ENCODE results near the gene NTSR1. TPM values are rescaled to one million over a fixed set of nuclear protein-coding genes. Genes with fewer than 3 reads are reported as not detected.
A peak's percentile ranks its signal among the peaks of the same experiment; 100 is the strongest.

NTSR1 gene
- 0.24 TPM in 1 of 2 replicates, not detected in the other for total RNA-seq (ENCODE audit: low replicate concordance)
- long read RNA-seq = 0 reads

DNA sequence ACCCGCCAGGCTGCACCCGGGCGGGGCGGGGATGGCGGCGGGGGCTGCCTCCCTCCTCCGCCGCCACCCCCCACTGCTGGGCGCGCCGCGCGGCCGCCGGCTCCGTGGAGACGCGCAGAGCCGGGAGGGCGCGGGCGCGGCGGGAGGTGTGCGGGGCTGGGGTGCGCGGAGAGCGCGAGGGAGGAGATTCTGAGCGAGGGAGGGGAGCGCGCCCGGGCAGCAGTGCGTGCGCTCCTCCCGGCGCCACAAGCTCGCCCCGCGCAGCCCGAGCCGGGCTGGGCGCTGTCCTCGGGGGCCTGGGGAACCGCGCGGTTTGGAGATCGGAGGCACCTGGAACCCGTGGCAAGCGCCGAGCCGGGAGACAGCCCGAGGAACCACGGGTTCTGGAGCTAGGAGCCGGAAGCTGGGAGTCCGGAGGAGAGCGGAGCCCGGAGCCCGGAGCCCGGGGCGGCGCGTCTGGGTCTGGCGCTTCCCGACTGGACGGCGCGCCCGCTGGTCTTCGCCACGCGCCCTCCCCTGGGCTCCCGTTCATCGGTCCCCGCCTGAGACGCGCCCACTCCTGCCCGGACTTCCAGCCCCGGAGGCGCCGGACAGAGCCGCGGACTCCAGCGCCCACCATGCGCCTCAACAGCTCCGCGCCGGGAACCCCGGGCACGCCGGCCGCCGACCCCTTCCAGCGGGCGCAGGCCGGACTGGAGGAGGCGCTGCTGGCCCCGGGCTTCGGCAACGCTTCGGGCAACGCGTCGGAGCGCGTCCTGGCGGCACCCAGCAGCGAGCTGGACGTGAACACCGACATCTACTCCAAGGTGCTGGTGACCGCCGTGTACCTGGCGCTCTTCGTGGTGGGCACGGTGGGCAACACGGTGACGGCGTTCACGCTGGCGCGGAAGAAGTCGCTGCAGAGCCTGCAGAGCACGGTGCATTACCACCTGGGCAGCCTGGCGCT, at the start of gene NTSR1:
TSS of gene NTSR1 (plus strand) at position 246 of the 946 bp plus-strand sequence. CDS start at position 618, 372 bp downstream.
- Mint-ChIP-seq H3K9me3 (no peaks in the 10 kb centered on the region), H3K27ac (no peak within 1 kb of the TSS), H3K36me3 (no peaks in the 10 kb centered on the region), H3K27me3 (peaks cover 68% of the 10 kb centered on the region), H3K4me1 (ENCODE audit: unreplicated experiment) (peaks cover 10% of the 10 kb centered on the region), H3K4me3 (peak within 1 kb of the TSS; percentile 54)
- no peak for DNase-seq (ENCODE audit: extremely low spot score, unreplicated experiment)
- TF ChIP-seq, protein P1, sequence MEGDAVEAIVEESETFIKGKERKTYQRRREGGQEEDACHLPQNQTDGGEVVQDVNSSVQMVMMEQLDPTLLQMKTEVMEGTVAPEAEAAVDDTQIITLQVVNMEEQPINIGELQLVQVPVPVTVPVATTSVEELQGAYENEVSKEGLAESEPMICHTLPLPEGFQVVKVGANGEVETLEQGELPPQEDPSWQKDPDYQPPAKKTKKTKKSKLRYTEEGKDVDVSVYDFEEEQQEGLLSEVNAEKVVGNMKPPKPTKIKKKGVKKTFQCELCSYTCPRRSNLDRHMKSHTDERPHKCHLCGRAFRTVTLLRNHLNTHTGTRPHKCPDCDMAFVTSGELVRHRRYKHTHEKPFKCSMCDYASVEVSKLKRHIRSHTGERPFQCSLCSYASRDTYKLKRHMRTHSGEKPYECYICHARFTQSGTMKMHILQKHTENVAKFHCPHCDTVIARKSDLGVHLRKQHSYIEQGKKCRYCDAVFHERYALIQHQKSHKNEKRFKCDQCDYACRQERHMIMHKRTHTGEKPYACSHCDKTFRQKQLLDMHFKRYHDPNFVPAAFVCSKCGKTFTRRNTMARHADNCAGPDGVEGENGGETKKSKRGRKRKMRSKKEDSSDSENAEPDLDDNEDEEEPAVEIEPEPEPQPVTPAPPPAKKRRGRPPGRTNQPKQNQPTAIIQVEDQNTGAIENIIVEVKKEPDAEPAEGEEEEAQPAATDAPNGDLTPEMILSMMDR (conservative IDR thresholded peaks at IDR 0.05) = no peak

DNA sequence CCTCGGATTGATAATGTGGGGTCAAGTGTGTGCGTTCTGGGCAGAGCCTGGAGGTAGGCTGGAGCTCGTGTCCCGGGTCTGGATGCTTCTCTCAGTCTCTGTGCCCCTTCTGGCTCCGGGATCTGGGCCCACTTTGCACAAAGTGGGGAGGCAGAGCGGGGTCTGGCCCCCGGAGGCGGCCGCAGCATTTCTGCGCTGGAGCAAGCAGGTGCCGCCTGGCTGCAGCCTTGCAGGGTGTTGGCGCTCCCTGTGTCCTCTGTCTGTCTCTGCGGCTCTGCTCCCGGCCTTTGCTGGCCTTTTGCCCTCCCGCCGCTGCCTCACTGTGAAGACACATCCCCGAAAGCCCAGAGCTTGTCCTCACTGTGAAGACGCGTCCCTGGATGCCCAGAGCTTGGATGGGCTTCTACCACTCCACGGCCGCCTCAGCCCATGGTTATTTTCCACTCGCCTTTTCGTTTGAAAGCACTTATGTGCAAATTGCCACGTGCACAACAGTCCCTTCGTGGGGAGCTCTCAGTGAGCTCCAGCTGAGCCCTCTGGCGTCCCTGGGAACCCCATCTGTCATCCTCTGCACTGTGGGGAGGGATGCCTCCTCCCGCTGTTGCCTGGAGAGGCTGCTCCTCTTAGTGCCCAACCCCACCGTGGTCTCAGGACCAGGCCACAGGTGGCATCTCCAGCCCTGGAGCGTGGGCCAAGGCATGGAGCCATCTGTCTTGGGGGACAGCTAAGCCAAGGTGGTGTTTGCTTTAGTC, 49.0 kb upstream of the NTSR1 start:
- TF ChIP-seq, protein P1 (conservative IDR thresholded peaks at IDR 0.05) = no peak
- Mint-ChIP-seq H3K9me3 (no peaks in the 10 kb centered on the region), H3K36me3 (no peaks in the 10 kb centered on the region), H3K27ac (no peak overlapping the region), H3K27me3 (peaks cover 5% of the 10 kb centered on the region), H3K4me3 (no peak overlapping the region), H3K4me1 (ENCODE audit: unreplicated experiment) (peaks cover 10% of the 10 kb centered on the region)
- no peak for DNase-seq (ENCODE audit: extremely low spot score, unreplicated experiment)

DNA sequence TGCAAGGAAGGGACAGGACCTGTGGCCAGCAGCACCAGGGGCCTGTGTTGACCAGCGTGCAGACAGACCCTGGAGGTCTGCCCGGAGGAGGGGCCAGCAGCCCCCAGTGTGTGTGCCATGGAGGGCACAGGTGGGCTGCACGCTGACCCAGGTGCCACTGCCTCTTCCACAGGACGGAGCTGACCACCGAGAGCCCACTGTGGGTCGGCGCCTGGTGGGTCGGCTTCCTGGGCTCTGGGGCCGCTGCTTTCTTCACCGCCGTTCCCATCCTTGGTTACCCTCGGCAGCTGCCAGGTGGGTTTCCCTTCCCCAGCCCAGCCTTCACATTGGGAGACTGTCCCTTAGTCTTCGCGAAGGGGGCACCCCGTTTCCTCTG, 48.4 kb upstream of the NTSR1 start:
- no peak overlapping the region for H3K4me3 Mint-ChIP-seq
- H3K4me1 Mint-ChIP-seq (ENCODE audit: unreplicated experiment) = peaks cover 10% of the 10 kb centered on the region
- no peaks in the 10 kb centered on the region for H3K36me3 Mint-ChIP-seq
- H3K27me3 Mint-ChIP-seq = peaks cover 5% of the 10 kb centered on the region
- TF ChIP-seq, protein P1 (conservative IDR thresholded peaks at IDR 0.05) = no peak
- no peak overlapping the region for H3K27ac Mint-ChIP-seq
- no peak for DNase-seq (ENCODE audit: extremely low spot score, unreplicated experiment)
- no peaks in the 10 kb centered on the region for H3K9me3 Mint-ChIP-seq

DNA sequence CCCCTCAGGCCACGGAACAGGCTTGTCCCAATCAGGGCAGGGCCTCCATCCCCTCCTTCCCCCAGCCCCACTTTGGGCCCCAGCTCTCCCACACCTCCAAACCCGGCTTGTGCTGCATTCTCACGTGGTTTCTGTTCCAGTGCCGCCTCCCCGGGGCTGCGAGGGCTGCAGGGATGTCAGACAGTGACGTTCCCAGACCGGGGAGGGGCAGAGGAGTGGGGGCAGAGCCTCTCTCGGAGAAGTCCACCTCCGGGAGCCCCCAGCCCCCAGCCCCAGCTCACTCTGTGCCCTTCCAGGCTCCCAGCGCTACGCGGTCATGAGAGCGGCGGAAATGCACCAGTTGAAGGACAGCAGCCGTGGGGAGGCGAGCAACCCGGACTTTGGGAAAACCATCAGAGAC, 47.9 kb upstream of the NTSR1 start:
- Mint-ChIP-seq H3K27me3 (peaks cover 5% of the 10 kb centered on the region), H3K27ac (no peak overlapping the region), H3K9me3 (no peaks in the 10 kb centered on the region), H3K4me3 (no peak overlapping the region), H3K4me1 (ENCODE audit: unreplicated experiment) (peaks cover 10% of the 10 kb centered on the region), H3K36me3 (no peaks in the 10 kb centered on the region)
- TF ChIP-seq, protein P1 (conservative IDR thresholded peaks at IDR 0.05) = no peak
- DNase-seq (ENCODE audit: extremely low spot score, unreplicated experiment) = no peak

DNA sequence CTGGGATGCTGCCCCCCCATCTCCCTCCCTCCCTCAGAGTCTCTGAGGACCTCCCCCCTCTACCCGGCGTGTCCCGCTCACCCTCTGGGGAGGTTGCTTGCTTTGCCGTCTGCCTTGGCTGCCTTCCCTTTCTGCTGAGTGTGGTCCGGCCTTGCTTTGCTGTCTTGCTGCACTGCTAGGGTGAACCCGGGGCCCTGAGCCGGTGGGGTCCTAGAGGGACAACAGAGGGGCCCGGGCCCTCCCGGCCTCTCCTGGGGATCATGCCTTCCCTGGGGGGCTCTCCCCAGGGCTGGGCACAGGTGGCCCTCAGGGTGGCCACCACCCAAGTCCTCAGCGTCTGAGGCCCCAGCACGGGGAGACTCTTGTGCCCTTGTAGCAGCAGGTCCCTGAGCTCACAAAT, 47.0 kb upstream of the NTSR1 start:
- H3K36me3 Mint-ChIP-seq = no peaks in the 10 kb centered on the region
- H3K9me3 Mint-ChIP-seq = no peaks in the 10 kb centered on the region
- H3K4me1 Mint-ChIP-seq (ENCODE audit: unreplicated experiment) = peaks cover 10% of the 10 kb centered on the region
- H3K27me3 Mint-ChIP-seq = peaks cover 5% of the 10 kb centered on the region
- DNase-seq (ENCODE audit: extremely low spot score, unreplicated experiment) = no peak
- H3K27ac Mint-ChIP-seq = no peak overlapping the region
- no peak overlapping the region for H3K4me3 Mint-ChIP-seq
- TF ChIP-seq, protein P1 (conservative IDR thresholded peaks at IDR 0.05) = no peak

Data from type B pancreatic cell (in vitro differentiated cells).